WI38 (cell line): ENCODE data around the gene DCST2.

Source experiments
- H3K4me3 ChIP-seq: 2 replicates; pipeline ENCODE4 v1.5.1; 2011; ENCODE audit warnings: low read depth, mild to moderate bottlenecking, control low read depth, low read length
- CTCF ChIP-seq: IDR thresholded peaks from 2 replicates; pipeline ENCODE4 v1.5.1; 2012; ENCODE audit warnings: low read depth, mild to moderate bottlenecking, control low read depth, low read length

Gene DCST2

DNA sequence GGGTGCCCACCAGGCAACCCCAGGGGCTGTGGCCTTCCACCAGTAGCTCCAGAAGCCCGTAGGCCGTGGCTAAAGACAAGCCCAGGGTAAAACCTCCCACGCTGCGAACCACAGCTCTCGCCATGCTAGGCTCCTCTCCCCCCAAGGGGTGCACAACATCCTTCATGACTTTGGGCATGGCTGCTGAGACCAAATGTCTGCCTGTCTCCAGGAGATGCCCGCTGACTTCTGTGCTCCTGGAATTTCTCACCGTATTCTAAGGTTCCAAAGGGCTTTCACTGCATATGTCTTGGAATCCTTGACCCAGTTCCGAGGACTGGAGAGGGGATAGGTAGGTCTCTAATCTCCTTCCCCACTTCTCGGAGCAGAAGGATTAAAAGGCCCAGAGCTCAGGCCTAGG is at the start of gene DCST2, which contains the start of gene DCST1:
TSS of gene DCST2 (minus strand) at position 258 of the 400 bp plus-strand sequence. CDS start at position 178, 80 bp downstream.
TSS of gene DCST1 (plus strand) at position 301 of the 400 bp plus-strand sequence. CDS start 213 bp downstream, outside the sequence.
- no peak for TF ChIP-seq CTCF
- H3K4me3 ChIP-seq = no peak within 1 kb of the TSS

DNA sequence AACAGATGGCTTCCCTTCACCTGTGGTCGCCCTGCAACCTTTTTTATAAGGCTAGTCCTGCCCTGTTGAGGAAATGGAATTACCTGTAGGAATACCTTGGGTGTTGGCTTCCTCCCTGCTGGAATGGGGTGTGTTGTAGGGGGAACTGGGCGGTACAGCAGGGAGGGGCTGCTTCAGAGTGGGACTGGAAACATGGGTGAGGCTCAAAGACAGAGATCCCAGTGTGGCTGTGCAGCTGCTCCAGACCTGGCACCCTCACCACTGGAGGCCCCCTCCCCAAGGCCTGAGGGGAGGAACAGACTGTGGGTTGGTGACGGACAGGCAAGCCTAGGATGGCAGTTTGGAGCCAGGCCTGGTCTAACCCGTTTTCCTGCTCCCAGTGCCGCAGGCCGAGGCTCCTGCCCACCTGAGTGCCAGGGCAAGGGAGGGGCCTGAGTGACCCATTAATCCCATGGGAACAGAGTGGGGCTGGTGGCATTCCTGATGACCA is 49.5 kb upstream of the DCST2 start:
- no peak overlapping the region for H3K4me3 ChIP-seq
- no peak for TF ChIP-seq CTCF

DNA sequence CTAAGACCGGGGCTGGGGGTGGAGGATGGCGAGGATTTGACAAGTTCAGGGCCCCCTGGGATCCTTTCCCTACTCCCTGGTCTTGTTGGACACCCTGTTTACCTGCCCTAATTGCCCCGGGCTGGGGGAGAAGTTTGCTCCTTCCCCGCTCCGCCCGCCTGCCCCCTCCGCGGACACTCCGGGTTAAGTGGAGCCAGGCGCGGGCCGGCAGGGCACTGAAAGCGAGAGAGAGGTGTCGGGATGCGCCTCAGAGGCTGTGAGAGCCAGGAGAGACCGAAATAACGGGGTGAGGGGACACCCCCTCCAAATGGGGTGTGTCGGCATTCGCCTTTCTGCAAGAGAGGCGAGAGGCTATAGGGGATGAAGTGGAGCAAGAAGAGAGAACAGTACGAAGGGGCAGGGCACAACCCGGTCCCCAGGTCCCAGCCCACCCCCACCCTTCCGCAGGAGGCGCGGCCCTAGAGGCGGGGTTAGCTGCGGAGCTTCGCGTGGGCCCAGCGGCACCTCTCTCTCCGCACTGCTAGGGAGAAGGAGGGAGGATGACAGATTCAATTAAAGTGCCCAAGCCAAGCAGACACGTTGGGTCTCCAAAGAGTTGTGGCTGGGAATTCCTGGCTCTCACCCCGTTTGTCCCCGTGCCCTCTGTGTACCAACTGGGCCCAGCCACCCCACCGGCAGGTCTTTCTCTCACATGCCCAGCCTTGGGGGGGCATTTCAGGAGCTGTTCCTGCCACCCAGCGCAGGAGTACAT is 48.9 kb upstream of the DCST2 start:
- no peak for TF ChIP-seq CTCF
- no peak overlapping the region for H3K4me3 ChIP-seq

GRCh38 chr1:155081472-155082300 is 48.1 kb upstream of the DCST2 start:
- no peak for TF ChIP-seq CTCF
- H3K4me3 ChIP-seq = no peak overlapping the region

GRCh38 chr1:155080312-155081228 is 47.0 kb upstream of the DCST2 start:
- no peak for TF ChIP-seq CTCF
- no peak overlapping the region for H3K4me3 ChIP-seq

GRCh38 chr1:155079487-155080311 is 46.1 kb upstream of the DCST2 start:
- no peak overlapping the region for H3K4me3 ChIP-seq
- no peak for TF ChIP-seq CTCF
